Activated CD4-positive, alpha-beta T cell treated with anti-CD3 and anti-CD28 coated beads, Interleukin-2, amount 50 U/mL, for 1 hour (primary cell): ENCODE data around the gene ZNF329.

Experiments used
- DNase-seq: peaks from one replicate; pipeline ENCODE4 v3.0.0-alpha.2; 2020

Gene ZNF329

GRCh38 chr19:58118979-58119733 is 31.4 kb downstream of the ZNF329 start:
- no peak for DNase-seq

GRCh38 chr19:58117841-58118575 is 32.6 kb downstream of the ZNF329 start:
- DNase-seq = no peak

GRCh38 chr19:58108546-58108817 is 42.1 kb downstream of the ZNF329 start:
- no peak for DNase-seq

- DNase-seq = no peak
Measured at GRCh38 chr19:58107778-58108545, 42.6 kb downstream of the ZNF329 start.

GRCh38 chr19:58098682-58098998 is 51.9 kb downstream of the ZNF329 start:
- DNase-seq = no peak

- DNase-seq = peak; percentile 98
Measured at GRCh38 chr19:58097781-58098681, 52.6 kb downstream of the ZNF329 start, which contains the start of gene ZSCAN18. Gene ZSCAN18, minus strand, starts transcription at chr19:58098231. Its CDS starts 7,964 bp downstream, at chr19:58090267.

GRCh38 chr19:58097349-58097748 is 53.2 kb downstream of the ZNF329 start:
- DNase-seq = peak; percentile 10

- DNase-seq = no peak
Measured at GRCh38 chr19:58096884-58097283, 53.7 kb downstream of the ZNF329 start.

GRCh38 chr19:58095328-58095727 is 55.3 kb downstream of the ZNF329 start:
- no peak for DNase-seq

- no peak for DNase-seq
Measured at GRCh38 chr19:58093071-58093470, 57.5 kb downstream of the ZNF329 start.

GRCh38 chr19:58091251-58091995 is 59.2 kb downstream of the ZNF329 start:
- DNase-seq = no peak

GRCh38 chr19:58089846-58090245 is 60.7 kb downstream of the ZNF329 start:
- DNase-seq = no peak

- no peak for DNase-seq
Measured at GRCh38 chr19:58088521-58089052, 62.0 kb downstream of the ZNF329 start.

- DNase-seq = no peak
Measured at GRCh38 chr19:58086825-58087710, 63.5 kb downstream of the ZNF329 start.

GRCh38 chr19:58085348-58085875 is 65.2 kb downstream of the ZNF329 start:
- no peak for DNase-seq

GRCh38 chr19:58084596-58085347 is 65.8 kb downstream of the ZNF329 start:
- DNase-seq = no peak

GRCh38 chr19:58083021-58083420 is 67.6 kb downstream of the ZNF329 start:
- DNase-seq = no peak

- no peak for DNase-seq
Measured at GRCh38 chr19:58079792-58080191, 70.8 kb downstream of the ZNF329 start.
